Bronchial epithelial cell (primary cell): ENCODE data around the gene PRR29. TPM values are rescaled to one million over a fixed set of nuclear protein-coding genes. Genes with fewer than 3 reads are reported as not detected.
"Not testable (repeated sequence)": the region's sequence is repeated elsewhere in the genome, so short reads cannot be mapped to it uniquely, and the experiment has no call there.

ENCODE experiments used
- DNase-seq: peaks from one replicate; pipeline ENCODE4 v3.0.0-alpha.2; 2010; ENCODE audit warnings: low read depth
- FAIRE-seq: peaks from 2 replicates; lab custom pipeline; 2011; peaks lifted over from hg19 to GRCh38; lab: Jason Lieb, UNC
- H3K27me3 ChIP-seq: 2 replicates; pipeline ENCODE4 v1.5.1; 2011; ENCODE audit warnings: low read length; ENCODE audit not compliant: control insufficient read depth, insufficient read depth
- H3K36me3 ChIP-seq: 2 replicates; pipeline ENCODE4 v1.5.1; 2011; ENCODE audit warnings: low read length; ENCODE audit not compliant: control insufficient read depth, insufficient read depth
- H3K4me3 ChIP-seq: 2 replicates; pipeline ENCODE4 v1.5.1; 2011; ENCODE audit warnings: mild to moderate bottlenecking, low read depth, low read length, control low read depth
- total RNA-seq: library from RNA; depleted of rRNA; stranded (reverse); fragments of >200 nt; gene quantifications from 2 replicates; pipeline ENCODE4 v1.2.1, GENCODE V29; 2014
- TF ChIP-seq, protein P1 (sequence below): IDR thresholded peaks from 2 replicates; pipeline ENCODE4 v1.5.1; 2011; ENCODE audit warnings: mild to moderate bottlenecking, moderate library complexity, low read length, control low read depth, inconsistent platforms; ENCODE audit not compliant: insufficient read depth, severe bottlenecking

Gene PRR29
- total RNA-seq, 1 donor from 2014 or later, result not detected

DNA sequence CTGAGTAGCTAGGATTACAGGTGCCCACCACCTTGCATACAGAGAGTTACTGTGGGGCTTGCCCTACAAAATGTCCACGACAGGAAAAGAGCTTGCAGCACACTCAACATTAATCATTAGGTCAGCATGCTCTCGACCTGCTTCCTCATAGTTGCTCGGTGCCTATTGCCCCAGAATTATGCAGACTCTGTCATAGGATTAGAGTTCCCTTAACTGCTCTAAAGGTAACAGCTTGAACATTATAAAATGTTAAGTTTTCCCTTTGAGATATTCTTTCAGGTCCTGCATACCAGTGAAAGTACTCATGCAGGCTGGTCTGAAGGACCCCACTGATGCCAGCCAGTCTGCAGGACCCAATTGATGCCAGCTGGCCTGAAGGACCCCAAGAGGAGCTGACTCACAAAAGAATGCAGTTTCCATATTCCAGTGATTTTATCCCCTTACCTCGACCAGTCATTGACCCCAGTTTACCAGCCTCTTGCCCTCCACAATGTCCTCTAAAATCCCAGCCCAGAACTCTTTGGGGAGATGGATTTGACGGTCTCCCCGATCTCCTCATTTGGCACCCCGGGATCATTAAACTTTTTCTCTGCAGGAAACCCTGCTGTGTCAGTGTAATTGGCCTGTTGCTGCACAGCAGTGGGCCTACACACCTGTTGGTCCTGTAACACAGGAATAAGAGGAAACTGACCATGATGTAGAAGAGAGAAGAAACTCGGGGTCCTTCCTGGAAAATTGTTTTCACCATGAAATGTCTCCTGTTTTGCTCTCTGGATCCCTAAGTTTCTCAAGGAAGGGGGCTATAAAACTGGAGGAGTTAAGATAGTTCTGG, 11.6 kb downstream of the PRR29 start:
- FAIRE-seq (no peak), DNase-seq (peak; percentile 70)
- Histone ChIP-seq H3K36me3 (no peaks in the 10 kb centered on the region), H3K27me3 (no peaks in the 10 kb centered on the region), H3K4me3 (no peak overlapping the region)
- TF ChIP-seq, protein P1, sequence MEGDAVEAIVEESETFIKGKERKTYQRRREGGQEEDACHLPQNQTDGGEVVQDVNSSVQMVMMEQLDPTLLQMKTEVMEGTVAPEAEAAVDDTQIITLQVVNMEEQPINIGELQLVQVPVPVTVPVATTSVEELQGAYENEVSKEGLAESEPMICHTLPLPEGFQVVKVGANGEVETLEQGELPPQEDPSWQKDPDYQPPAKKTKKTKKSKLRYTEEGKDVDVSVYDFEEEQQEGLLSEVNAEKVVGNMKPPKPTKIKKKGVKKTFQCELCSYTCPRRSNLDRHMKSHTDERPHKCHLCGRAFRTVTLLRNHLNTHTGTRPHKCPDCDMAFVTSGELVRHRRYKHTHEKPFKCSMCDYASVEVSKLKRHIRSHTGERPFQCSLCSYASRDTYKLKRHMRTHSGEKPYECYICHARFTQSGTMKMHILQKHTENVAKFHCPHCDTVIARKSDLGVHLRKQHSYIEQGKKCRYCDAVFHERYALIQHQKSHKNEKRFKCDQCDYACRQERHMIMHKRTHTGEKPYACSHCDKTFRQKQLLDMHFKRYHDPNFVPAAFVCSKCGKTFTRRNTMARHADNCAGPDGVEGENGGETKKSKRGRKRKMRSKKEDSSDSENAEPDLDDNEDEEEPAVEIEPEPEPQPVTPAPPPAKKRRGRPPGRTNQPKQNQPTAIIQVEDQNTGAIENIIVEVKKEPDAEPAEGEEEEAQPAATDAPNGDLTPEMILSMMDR, result no peak

GRCh38 chr17:64015447-64015846, 17.3 kb downstream of the PRR29 start:
- Histone ChIP-seq H3K36me3 (no peaks in the 10 kb centered on the region), H3K4me3 (no peak overlapping the region), H3K27me3 (no peaks in the 10 kb centered on the region)
- DNase-seq (no peak), FAIRE-seq (no peak)
- TF ChIP-seq, protein P1, result no peak

DNA sequence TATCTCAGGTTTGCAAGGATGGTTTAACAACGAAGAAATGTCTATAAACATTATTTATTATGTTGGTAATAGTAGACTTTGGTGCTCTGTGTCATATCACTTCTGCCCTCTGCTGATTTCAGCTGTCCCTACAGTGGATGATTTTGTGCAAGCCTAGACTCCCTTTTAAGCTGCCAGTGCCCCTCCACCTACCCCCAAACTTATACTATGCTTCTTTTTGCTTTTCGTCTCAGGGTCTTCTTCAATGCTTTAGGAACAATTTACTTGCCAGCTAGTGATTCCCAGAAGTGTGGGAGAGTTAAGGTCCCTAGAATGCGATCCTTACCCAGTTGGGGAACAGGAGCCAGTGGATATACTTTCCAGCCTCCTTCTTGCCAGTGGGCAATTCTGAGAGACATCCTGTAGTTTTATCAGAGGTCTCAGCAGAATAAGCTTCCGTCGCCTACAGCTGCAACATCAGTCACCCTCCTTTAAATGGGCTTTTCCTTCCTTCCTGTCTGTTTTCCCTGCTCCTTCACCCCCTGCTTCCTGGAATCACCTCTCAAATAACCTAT, 18.2 kb downstream of the PRR29 start:
- Histone ChIP-seq H3K27me3 (no peaks in the 10 kb centered on the region), H3K36me3 (no peaks in the 10 kb centered on the region), H3K4me3 (no peak overlapping the region)
- no peak for FAIRE-seq
- DNase-seq, result no peak
- TF ChIP-seq, protein P1, result no peak

DNA sequence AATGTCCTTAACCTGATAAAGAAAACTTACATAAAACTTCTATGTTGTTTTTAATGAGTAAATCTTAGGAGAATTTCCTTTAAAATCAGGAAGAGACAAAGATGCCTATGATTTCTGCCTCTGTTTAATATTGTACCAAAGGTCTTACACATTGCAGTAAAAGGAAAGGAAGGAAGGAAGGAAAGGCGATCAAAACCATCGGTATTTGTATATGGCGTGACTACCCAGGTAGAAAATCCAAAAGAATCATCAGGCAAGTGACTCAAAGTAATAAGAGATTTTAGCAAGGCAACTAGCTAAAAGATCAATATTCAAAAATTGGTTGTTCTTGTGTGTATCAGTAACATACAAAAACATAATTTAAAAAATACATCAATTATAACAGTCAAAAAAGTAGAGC, 18.8 kb downstream of the PRR29 start:
- H3K36me3 ChIP-seq, result no peaks in the 10 kb centered on the region
- no peak for FAIRE-seq
- TF ChIP-seq, protein P1, result no peak

GRCh38 chr17:64017381-64017980, 19.3 kb downstream of the PRR29 start:
- Histone ChIP-seq H3K27me3 (no peaks in the 10 kb centered on the region), H3K36me3 (no peaks in the 10 kb centered on the region), H3K4me3 (no peak overlapping the region)
- no peak for DNase-seq
- TF ChIP-seq, protein P1, result no peak
- no peak for FAIRE-seq

More for the DNA sequence above, 18.8 kb downstream of the PRR29 start:
- Histone ChIP-seq H3K4me3 (no peak overlapping the region), H3K27me3 (no peaks in the 10 kb centered on the region)
- no peak for DNase-seq

DNA sequence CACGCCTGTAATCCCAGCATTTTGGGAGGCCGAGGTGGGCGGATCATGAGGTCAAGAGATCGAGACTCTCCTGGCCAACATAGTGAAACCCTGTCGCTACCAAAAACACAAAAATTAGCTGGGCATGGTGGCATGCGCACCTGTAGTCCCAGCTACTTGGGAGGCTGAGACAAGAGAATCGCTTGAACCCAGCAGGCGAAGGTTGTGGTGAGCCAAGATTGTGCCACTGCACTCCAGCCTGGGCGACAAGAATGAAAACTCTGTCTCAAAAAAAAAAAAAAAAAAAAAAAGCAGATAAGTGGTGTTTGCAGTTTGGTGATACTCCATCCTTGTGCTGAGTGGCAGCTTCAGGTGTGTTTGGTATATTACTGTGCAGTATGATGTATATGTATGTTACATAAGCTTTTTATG, 21.4 kb downstream of the PRR29 start:
- not testable (repeated sequence) for FAIRE-seq, DNase-seq, H3K27me3 ChIP-seq, H3K36me3 ChIP-seq, H3K4me3 ChIP-seq
